ENCODE results near the gene SOAT1. TPM values are rescaled to one million over a fixed set of nuclear protein-coding genes. Genes with fewer than 3 reads are reported as not detected.

The SOAT1 gene
- total and polyA plus RNA-seq, 2 of the 4 experiments (the other 2 are of a cell fraction) = 19.5 to 19.8 TPM

DNA sequence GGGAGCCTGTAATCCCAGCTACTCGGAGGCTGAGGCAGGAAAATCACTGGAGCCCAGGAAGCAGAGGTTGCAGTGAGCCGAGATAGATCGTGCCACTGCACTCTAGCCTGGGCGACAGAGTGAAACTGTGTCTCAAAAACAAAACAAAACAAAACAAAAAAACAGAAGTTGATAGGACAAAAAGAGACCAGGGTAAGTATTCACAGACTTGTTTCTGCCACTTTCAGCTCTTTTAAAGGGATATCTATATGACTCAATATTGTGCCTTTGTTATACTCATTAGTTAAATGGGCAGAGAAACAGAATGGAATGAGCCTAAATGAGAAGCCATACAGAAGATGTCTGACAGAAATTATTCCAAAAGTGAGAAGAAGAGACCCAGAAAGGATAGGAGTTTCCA lies 41.0 kb upstream of the SOAT1 start:
- intact Hi-C loops (cut with micrococcal nuclease) (loop anchor here (5.0 kb wide), 3 partner anchors 40 to 560 kb away; partner anchors contain the start of gene SOAT1), dilution Hi-C loops (cut with HindIII; ENCODE audit: low sequenced_read_pairs, unreplicated experiment) (no loop called here)
- no peak for DNase-seq

More for the DNA sequence above, 41.0 kb upstream of the SOAT1 start:
- CTCF ChIA-PET = no interaction called here
- H3K79me1 ChIP-seq (ENCODE audit: low read depth in 1 of 2, low read length in 2 of 2) = no peaks in the 10 kb centered on the region
- no peak overlapping the region for H3K9ac ChIP-seq (ENCODE audit: low read depth, low read length)
- H3K4me1 ChIP-seq (ENCODE audit: control insufficient read depth, insufficient read depth, low read length) = peaks cover 2% of the 10 kb centered on the region; the same call in 1 of the 2 replicates
- no peaks in the 10 kb centered on the region for H3K9me3 ChIP-seq (ENCODE audit: control insufficient read depth, insufficient read depth, low read length)
- no peak overlapping the region for H2AFZ ChIP-seq (replicated peaks; ENCODE audit: low read length, poor library complexity)
- POLR2A ChIA-PET (ENCODE audit: unreplicated experiment) = no interaction called here
- H2BK5ac ChIP-seq (ENCODE audit: low read depth, low read length, poor library complexity, severe bottlenecking) = no peak overlapping the region
- H3K36me3 ChIP-seq (ENCODE audit: control insufficient read depth, insufficient read depth, low read length) = no peaks in the 10 kb centered on the region
- no peak overlapping the region for H3K56ac ChIP-seq (ENCODE audit: extremely low read depth, insufficient read depth, low read length)
- in situ Hi-C loops (cut with MboI; ENCODE audit: low sequenced_read_pairs) = loop anchor here (5.0 to 25.0 kb wide), 2 partner anchors 115 to 335 kb away; partner anchors contain the start of genes AXDND1, NPHS2 and TDRD5
- H4K5ac ChIP-seq (ENCODE audit: low read depth, low read length) = no peak overlapping the region
- H2AK5ac ChIP-seq (ENCODE audit: low read depth, low read length) = no peak overlapping the region
- no peak overlapping the region for H3K14ac ChIP-seq (replicated peaks; ENCODE audit: low read depth, low read length)
- TF ChIP-seq SMC3 (IDR thresholded peaks at IDR 0.05; ENCODE audit: low read depth, low read length) = no peak
- TF ChIP-seq MAZ (IDR thresholded peaks at IDR 0.05; ENCODE audit: borderline replicate concordance, low read depth, low read length) = no peak
- TF ChIP-seq, protein P1, sequence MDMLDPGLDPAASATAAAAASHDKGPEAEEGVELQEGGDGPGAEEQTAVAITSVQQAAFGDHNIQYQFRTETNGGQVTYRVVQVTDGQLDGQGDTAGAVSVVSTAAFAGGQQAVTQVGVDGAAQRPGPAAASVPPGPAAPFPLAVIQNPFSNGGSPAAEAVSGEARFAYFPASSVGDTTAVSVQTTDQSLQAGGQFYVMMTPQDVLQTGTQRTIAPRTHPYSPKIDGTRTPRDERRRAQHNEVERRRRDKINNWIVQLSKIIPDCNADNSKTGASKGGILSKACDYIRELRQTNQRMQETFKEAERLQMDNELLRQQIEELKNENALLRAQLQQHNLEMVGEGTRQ (IDR thresholded peaks at IDR 0.05; ENCODE audit: low read depth, low read length) = no peak
- no peak for TF ChIP-seq CEBPB (IDR thresholded peaks at IDR 0.05; ENCODE audit: low read depth, low read length)
- no peak for TF ChIP-seq NFE2L2 (IDR thresholded peaks at IDR 0.05; ENCODE audit: low read depth, low read length)
- no peak for TF ChIP-seq ELK1 (IDR thresholded peaks at IDR 0.05; ENCODE audit: borderline replicate concordance, low read depth, low read length)
- no peak for TF ChIP-seq BHLHE40 (IDR thresholded peaks at IDR 0.05; ENCODE audit: low read depth, low read length)
- no peak for TF ChIP-seq POLR2A (IDR thresholded peaks at IDR 0.05; ENCODE audit: low read depth, low read length)
- no peak for TF ChIP-seq FOS (IDR thresholded peaks at IDR 0.05; ENCODE audit: low read depth, low read length)
- no peak for TF ChIP-seq CTCF (conservative IDR thresholded peaks at IDR 0.05; ENCODE audit: low read depth, low read length)
- TF ChIP-seq MXI1 (IDR thresholded peaks at IDR 0.05; ENCODE audit: borderline replicate concordance, low read depth, low read length) = no peak
- TF ChIP-seq CHD1 (IDR thresholded peaks at IDR 0.05; ENCODE audit: low read depth, low read length) = no peak
- TF ChIP-seq RCOR1 (IDR thresholded peaks at IDR 0.05; ENCODE audit: insufficient replicate concordance, low read length) = no peak
- no peak for TF ChIP-seq RFX5 (IDR thresholded peaks at IDR 0.05; ENCODE audit: low read depth, low read length)
- TF ChIP-seq RAD21 (IDR thresholded peaks at IDR 0.05; ENCODE audit: low read length) = no peak
- TF ChIP-seq MAFK (IDR thresholded peaks at IDR 0.05; ENCODE audit: low read depth, low read length) = no peak
- no peak overlapping the region for H2BK20ac ChIP-seq (ENCODE audit: low read depth, low read length)
- no peaks in the 10 kb centered on the region for H3K27me3 ChIP-seq (ENCODE audit: control insufficient read depth, insufficient read depth, low read length)
- no TSS peak for BruUV-seq (replicated peaks)
- no peak for ATAC-seq (ENCODE audit: low read depth)
- H3K9me1 ChIP-seq (ENCODE audit: insufficient read depth, low read length) = no peaks in the 10 kb centered on the region
- H4K8ac ChIP-seq (ENCODE audit: low read depth in 2 of 2, low read length in 2 of 2) = no peak overlapping the region
- no peak overlapping the region for H3K18ac ChIP-seq (ENCODE audit: low read depth, low read length)
- no peak overlapping the region for H3K27ac ChIP-seq (ENCODE audit: insufficient read depth, low read length)
- H3K23ac ChIP-seq (ENCODE audit: low read depth, low read length) = no peak overlapping the region
- H3K4me2 ChIP-seq (ENCODE audit: low read depth, low read length) = no peak overlapping the region
- H2BK120ac ChIP-seq (ENCODE audit: low read depth, low read length) = no peak overlapping the region
- no peak overlapping the region for H3K4ac ChIP-seq (ENCODE audit: low read depth, low read length)
- H4K20me1 ChIP-seq (ENCODE audit: insufficient read depth, low read length) = no peaks in the 10 kb centered on the region
- no peak overlapping the region for H2AK9ac ChIP-seq (replicated peaks; ENCODE audit: low read depth, low read length, poor library complexity)
- 80% methylated on average over 1 of the region's 4 CpGs; no CpG with 5 or more reads in 1 of the 2 experiments for WGBS, 2 experiments (ENCODE audit: extremely low coverage in 2 of 2, insufficient read length in 1 of 2)
- no peak overlapping the region for H4K91ac ChIP-seq (ENCODE audit: insufficient read depth, low read depth, low read length)
- H2BK15ac ChIP-seq (ENCODE audit: low read depth, low read length) = no peak overlapping the region
- H3K4me3 ChIP-seq (ENCODE audit: insufficient read depth, low read depth, low read length) = no peak overlapping the region
